Measurements from ENCODE around the gene ABCA7.

DNA sequence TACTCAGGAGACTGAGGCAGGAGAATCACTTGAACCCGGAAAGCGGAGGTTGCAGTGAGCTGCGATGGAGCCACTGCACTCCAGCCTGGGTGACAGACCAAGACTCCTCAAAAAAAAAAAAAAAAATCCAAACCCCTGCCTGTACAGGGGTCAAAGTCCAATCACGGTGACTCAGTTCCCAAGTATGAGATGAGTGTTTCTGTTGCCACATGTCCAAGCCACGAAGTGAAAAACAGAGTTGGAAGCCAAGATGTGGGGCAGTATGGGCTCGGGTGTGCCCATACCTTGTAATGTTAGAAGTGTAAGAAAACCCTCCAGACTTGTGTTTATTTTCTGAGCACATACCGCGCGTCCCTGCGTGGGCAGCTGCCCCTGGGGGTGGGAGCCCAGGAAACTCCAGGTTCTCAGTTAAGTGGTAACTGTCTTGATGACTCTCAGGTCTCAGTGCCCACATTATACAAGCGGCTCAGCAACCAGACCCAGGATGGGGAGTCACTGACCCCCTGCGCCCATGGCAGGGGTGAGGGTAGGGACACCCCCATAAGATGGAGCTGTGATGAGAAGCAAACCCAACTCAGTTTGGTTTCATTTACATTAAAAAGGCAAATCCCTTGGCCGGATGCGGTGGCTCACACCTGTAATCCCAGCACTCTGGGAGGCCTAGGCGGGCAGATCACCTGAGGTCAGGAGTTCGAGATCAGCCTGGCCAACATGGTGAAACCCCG, 62.7 kb downstream of the ABCA7 start:
- TF ChIP-seq POLR2A (IDR thresholded peaks at IDR 0.05): no peak
- TF ChIP-seq CTCF (IDR thresholded peaks at IDR 0.05): no peak

Data from testis (tissue), 2 donors.